CD4-positive, alpha-beta T cell treated with Interleukin-10 for 1 hour (primary cell): ENCODE results near the gene KRT32.
"Not testable (repeated sequence)": the region's sequence is repeated elsewhere in the genome, so short reads cannot be mapped to it uniquely, and the experiment has no call there.

ENCODE experiments used
- DNase-seq: peaks from one replicate; pipeline ENCODE4 v3.0.0-alpha.2; 2020

Gene KRT32

DNA sequence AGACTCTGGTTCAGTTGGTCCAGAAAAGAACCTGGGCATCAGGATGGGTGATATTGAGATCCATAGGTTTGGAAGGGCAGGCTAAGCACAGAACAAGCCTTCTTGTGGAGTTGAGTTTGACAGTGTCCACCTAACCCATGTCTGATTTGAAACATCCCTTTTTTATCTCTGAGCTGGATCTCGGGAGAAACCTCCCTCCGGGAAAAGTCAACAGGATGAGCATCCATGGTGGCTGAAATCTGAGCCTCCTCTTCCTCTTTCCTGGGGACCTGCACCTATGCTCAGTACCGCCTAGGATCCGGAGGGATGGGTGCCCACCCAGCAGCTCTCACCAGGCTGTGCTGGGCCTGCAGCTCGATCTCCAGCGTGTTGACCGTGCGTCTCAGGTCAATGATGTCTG, 3.4 kb downstream of the KRT32 start:
- DNase-seq, result no peak

DNA sequence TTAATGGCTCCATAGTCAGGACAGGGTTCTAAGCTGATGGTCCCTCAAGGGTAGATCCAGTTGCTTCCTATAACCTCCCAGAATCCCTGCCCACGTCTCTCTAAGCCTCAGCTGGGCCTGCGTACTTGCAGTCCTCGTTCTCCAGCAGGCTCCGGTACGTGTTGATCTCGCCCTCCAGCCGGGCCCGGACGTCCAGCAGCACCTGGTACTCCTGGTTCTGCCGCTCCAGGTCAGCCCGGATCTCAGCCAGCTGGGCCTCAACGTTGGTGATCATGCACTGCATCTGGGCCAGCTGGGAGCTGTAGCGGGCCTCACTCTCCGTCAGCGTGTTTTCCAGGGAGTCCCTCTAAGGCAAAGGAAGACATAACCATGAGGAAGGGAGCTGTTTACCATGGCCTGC, 4.5 kb downstream of the KRT32 start:
- no peak for DNase-seq

DNA sequence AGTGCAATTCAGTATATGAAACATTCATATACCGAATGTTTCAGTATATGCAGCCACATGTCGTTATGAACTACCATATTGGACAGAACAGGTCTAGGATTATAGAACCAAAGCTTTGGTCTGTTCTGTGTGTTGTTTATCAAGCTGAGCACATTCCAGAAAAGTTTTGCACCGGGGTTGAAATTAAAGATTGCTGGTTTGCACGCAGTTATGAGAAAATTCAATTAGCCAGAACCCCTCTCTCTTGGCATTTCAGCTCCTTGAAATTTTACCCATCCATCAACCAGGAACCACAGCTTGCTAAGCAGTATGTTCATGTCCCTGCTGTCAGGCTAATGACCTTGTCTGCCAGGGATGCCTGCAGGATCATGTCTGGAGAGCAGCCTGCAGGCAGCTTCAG, 9.5 kb downstream of the KRT32 start:
- no peak for DNase-seq

DNA sequence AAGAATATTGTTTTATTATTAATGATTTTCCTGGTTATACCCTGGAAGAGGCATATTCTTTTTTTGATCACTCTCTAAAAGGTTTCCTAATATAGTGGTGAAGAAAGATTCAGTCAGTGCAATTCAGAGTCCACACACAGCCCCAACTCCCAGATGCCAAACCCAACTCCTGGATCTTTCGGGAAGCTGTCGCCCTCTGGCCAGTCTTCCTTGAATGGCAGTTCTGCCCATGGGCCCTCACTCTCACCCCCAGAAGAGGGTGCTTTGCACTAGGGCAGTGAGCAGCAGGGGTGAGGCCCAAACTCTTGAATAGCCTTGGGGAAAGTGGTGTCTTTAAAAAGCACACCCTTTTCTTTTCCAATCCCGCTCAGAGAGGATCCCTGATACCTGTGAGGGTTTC, 11.0 kb downstream of the KRT32 start:
- no peak for DNase-seq

DNA sequence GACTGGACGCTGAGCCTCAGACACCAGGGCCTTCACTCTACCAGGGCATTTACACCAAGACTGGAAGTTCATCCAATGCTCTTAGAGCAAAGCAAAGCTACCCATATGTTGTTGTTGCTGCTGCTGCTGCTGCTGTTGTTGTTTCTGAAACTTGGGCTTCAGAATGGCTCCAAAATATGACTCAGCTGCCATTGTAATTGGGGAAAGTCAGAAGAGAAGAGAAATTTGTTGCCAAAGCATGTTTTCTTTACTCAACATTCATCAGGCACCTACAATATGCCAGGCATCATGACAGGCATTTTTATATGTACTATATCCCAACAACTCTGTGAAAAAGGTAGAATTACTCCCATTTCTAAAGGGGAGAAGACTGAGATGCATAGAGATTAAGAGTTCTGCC, 11.9 kb downstream of the KRT32 start:
- no peak for DNase-seq

DNA sequence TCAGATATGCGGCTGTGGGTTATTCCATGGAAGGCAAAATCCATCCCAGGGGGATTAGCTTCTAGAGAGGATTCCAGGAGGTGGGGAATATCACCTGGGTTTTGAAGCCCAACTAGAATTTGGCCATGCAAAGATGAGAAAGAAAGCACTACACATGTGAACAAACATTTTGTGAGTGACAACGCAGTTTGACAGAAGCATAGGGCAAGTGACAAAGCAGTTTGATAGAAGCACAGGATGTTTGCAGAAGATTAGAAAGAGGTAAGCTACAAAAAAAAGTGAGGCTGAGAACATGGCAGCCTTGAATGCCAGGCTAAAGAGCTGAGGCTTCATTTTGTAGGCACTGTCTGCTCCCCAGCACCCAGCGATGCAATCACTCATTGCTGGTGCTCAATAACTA, 14.1 kb downstream of the KRT32 start:
- DNase-seq, result no peak

DNA sequence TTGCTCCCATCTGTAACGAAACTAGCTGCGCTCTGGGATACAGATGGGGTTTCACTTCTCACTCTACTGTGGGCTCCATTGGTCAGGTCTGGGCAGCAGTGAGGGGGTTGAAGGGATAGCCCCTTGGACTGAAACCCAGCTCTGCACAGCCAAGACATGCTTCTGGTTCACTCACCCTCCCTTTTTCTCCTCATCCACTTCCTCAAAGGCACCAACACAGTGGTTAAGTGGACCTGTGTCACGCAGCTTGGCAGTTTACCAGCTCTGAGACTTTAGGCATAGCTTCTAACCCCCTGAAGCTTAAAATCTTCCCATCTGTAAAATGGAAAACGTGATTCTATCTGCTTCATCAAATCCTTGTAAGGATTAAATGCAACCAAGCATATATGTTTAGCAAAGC, 14.9 kb downstream of the KRT32 start:
- DNase-seq, result no peak

DNA sequence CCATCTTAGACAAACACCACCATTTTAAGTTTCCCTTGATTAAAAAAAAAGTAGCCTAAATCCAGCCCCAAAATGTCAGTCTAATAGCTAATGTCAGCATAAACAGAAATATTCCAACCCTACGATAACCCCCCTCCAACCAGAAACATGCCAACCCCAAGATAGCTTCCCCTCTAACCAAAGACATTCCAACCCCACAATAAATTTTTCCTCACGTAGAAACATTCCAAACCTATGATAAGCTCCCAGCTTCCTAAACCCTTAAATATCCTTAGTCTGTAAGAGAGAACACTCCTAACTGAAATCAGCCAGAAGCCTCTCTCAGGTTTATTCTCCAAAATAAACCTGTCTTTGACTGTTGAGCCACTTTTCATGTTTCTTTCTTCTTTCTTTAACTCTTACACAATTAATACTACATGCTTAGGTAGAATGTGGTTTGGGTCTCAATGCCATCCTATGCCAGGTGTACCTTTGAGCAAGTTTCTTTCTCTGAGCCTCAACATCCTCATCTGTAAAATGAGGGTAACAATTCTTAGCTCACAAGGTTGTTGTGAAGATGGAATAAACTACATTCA, 15.9 kb downstream of the KRT32 start:
- DNase-seq, result no peak

DNA sequence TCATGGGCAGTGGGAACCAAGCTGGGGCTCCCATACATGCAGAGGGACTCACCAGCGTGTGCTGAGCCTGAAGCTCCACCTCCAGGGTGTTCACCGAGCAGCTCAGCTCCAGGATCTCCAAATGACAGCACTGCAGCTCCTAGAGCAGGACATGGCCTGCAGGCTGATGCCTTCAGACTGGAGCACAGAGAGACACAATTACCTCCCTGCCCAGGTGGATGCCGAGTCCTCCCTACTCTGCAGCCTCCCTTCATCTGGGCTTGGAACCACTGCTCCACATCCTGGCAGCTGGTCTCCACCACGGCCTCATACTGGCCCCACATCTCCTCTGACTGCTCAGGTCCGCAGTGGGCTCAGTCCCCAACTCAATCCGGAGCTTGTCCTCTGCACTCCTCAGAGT, 18.2 kb downstream of the KRT32 start:
- no peak for DNase-seq

DNA sequence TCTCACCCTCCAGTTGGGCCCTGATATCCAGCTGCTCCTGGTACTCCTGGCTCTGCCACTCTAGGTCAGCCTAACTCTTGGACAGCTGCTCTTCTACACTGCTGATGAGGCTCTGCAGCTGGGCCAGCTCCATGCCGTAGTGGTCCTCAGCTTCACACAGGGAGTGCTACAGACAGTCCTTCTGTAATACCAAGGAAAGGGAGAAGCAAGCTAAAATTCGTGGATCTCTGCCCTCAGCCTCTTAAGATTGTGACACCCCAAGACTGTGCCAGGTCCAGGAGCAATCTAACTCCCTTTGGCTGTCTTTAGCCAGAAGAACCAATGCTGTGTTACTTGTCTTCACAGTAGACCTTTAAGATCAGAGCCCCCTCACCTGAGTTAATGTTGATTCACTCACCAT, 18.7 kb downstream of the KRT32 start:
- no peak for DNase-seq

DNA sequence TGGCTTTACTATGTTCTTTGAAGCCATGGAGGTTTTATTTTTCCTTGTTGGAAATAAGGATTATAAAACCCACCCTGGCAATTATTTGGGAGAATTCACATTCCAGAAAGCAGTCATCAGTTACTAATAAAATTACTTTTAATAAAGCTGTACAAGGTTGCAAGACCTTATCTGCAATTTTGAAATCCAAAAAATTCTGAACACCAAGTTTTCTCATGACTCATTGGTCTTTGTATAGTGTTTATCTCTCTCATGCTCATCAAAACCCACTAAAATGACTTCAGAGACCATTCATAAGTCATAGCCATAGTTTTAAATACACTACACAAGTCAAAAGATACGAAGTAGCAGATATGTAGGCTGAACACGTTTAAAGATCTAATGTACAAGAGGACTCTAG, 20.4 kb downstream of the KRT32 start:
- no peak for DNase-seq

DNA sequence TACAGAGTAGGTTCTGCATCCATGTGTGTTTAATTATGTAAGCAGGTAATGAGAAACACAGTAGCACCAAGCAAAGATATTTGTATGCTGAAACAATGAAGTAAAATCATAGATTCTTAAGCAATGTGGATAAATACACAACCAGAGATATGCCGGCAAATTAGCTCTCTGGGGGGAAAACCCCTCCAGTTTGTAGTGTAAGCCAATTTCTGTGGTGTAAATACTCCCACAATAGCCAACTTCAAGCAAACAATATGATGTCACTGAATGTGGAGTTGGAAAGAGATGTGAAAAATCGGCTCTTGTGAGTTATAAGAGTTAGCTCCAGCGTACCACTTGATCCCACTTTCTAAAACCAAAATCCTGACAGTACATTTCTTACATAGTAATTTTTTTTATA, 22.5 kb downstream of the KRT32 start:
- DNase-seq, result no peak

DNA sequence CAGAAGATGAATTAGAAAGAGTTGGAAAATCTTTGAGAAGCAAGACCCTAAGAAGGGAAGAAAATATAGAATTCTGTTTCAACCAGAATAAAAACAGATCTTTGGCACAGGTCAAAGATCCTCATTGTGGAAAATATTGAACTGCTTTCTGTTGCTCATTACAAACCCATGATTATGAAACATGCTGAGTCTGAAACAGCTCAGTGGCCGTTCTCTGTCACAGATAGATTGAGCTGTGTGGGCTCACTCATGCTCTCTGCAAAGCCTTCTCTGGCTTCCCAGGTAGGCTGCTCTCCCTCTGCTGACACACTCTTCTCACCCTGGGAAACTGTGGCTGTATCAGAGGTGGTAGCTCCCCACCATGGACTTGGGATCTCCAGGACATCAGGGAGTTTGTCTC, 23.0 kb downstream of the KRT32 start:
- DNase-seq, result no peak

DNA sequence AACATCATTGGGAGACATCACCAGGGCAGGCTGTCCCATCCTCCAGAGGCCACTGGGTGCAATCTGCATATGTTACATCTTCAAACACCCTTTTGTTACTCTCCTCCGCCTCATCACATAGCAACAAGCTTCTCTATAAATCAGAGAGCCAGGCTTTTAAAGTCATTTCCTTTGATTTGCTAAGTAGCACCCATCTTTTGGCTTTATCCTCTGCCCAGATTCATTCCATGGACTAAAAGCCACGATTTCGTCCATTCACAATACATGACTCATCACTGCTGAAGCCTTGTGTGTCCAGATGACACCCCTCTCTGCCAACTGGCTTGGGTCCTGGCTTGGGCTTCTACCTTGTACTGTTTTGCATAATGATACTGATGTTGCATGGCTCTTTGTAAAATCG, 24.4 kb downstream of the KRT32 start:
- DNase-seq, result no peak

DNA sequence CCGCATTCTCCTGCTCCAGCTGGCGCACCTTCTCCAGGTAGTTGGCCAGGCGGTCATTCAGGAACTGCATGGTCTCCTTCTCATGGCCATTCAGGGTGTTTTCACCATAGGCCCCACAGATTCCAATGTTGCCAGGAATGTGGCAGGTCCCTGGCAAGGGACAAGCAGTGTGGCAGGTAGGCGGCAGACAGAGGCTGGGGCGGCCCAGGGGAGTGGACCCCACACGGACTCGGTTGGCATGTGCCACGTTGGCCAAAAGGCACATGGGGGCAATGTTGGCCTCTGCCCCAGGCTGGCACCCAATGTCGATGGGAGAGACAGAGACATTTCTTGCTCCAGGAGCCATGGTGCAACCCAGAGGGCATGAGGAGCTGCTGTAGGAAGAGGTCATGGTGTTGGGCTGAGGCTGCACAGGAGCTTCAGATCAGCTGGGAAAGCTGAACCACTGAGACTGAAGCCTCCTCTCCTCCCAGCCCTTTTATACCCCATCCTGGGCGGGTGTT, 26.6 kb downstream of the KRT32 start, which contains the start of gene KRT38:
Gene KRT38, minus strand, starts transcription at position 453 of the 503 bp plus-strand sequence. Its CDS starts 62 bp downstream, at position 391.
- DNase-seq, result no peak

DNA sequence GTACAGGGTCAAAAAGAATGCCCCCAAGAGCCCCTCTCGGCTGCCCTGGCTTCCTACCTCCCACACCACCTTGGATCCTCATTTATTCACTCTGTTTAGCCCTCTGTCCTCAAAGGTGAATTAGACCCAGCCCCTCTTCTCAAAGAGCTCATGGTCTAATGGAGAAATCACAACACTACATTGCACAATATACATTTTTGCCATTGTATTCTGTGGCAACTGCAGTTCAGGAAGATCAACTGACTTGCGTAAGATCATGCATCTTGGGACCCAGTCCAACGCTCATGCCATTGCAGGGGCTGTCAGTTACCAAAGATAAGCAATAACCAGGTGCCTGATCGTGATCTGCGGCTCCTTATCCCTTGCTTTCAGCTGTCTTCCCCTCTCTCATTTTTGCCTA, 27.8 kb downstream of the KRT32 start:
- no peak for DNase-seq

DNA sequence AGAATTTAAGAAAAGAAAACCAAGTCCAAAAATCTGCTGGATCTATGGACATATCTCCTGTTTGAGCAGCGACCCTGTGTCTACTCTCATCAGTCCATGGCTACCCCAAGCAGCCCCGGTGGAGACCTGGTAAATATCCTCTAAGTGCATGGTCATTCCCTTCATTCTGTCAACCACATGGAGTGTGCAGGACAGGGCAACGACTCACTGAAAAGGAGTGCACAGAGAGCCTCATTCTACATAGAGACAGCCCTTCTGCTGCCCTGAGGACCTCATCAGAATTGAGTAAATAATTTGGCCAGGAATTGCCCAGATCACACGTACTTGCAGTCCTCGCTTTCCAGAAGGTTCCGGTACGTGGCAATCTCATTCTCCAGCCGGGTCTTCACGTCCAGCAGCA, 29.4 kb downstream of the KRT32 start:
- no peak for DNase-seq

DNA sequence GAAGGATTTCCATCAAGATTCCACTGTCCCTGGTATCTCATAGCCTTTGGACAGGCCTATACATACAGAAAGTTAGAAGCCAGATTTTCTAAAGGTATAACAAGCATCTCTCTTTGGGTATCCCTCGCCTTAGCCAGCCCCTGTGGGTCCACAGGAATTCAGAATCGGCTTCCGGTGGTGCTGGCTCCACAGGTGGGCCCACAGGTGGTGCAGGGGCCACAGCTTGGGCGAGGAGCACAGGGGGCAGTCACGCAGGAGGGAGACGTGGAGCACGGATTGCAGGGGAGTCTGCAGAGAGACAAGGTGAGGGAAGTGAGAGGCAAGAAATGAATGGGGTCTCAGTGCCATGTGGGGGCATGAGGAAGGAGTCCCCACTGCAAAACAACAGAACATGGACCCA, 29.9 kb downstream of the KRT32 start:
- DNase-seq, result no peak

DNA sequence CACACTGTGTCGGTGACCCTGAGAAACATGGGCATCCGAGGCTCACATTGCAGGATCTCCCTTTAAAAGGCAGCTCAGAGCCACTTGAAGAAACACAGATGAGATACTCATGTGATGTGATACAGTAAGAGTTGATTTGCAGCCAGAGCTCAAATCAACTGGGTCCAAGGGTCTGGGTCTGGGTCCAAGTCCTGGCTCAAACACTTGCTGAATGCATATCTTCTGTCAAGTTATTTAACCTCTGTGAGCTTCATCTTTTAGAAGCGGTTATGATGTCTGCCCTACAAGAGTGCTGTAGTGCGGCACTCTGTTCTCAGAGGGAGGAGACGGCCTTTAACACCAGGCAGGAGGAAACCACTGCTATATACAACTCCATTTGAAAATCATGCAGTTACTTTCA, 32.8 kb downstream of the KRT32 start:
- DNase-seq, result no peak

DNA sequence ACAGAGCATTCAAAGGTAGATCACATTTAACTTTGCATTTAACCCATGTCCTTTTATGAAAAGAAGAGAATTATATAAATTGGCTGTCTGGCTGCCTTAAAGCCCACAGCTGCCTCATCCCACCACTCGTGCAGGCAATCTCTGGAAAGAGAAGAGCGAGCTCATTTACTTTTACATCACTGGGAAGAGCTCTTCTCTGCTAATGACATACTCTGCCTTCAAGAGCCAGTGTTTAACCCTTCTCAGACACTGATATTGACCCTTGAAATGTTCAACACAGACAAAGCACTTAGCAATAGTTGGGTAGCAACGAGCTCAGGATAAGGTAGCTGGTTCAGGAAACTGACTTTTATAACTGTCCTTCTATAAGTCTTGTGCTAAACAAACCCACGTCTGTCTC, 33.2 kb downstream of the KRT32 start:
- no peak for DNase-seq

DNA sequence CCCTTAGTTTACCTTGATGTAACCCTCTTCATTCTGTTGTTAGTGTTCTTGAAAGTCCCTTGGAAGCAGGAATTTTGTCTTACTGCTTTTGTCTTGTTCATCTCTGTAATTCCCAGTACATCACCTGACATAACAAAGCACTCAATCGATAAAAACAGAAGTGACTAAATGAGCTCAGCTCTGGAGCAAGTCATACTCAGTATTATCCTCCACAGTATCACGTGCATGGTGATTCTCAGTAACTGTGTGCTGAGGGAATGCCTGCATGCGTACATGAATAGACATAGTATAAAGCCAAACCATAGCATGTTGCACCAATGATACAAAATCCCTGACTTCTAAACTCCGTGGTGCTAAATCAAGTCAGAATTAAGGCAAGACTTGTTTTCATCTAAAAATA, 33.6 kb downstream of the KRT32 start:
- DNase-seq, result no peak

DNA sequence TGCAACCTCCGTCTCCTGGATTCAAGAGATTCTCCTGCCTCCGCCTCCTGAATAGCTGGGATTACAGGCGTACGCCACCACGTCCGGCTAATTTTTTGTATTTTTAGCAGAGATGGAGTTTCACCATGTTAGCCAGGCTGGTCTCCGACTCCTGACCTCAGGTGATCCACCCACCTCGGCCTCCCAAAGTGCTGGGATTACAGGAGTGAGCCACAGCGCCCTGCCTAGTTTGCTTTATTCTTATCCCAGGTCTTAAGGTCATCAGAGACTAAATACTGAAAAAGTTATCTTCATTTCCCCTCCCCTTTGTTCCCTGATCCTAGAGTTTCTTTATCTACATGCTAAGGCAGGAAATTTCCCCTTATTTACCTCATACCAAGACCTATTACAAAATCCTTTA, 36.8 kb downstream of the KRT32 start:
- DNase-seq, result not testable (repeated sequence)

DNA sequence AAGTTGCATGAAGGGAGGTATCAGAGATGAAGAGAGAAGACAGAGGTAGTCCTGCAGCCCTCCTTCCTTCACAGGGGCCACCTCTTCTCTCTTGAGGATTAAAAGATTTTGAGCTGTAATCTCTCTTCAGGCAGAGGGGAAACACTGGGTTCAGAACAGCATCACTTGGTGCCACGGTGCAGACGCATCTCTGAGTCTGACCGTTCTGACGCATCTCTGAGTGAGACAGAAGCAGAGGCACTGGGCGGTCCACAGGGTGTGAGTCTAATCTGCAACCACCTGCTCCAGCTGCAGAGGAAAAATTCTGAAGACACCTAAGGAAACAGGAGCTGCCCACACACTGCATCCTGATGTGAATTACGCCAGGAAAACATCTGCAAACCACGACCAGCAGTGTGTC, 37.5 kb downstream of the KRT32 start:
- DNase-seq, result no peak

DNA sequence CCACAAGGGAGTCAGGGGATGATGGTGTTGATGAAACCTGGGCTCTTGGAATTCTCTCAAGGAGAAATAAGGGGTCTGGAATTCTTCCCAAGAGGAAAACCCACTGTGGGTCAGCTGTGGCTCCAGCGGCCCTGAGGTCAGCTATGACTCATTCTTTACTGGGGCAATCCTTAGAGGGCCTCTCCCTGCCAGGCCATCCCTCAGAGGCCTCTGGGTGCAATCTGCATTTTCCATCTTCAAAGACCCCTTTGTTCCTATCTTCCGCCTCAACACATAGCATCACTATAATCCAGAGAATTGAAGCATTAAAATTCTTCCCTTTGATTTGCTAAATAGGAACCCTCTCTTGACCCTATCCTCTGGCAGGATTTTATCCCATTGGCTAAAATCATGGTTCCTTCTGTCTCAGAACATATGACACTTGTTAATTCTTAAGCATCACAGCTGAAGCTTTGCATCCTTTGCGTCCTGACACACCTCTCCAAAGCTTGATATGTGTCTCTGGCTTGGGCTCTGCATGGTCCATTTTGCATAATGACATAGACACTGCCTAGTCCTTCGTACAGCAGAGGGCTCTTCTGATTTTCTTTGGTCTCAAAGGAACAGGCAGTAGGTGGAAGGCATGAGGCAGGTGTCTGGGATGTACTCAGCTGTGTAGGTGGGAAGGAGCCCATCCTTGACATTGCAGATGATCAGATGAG, 38.4 kb downstream of the KRT32 start:
- no peak for DNase-seq

DNA sequence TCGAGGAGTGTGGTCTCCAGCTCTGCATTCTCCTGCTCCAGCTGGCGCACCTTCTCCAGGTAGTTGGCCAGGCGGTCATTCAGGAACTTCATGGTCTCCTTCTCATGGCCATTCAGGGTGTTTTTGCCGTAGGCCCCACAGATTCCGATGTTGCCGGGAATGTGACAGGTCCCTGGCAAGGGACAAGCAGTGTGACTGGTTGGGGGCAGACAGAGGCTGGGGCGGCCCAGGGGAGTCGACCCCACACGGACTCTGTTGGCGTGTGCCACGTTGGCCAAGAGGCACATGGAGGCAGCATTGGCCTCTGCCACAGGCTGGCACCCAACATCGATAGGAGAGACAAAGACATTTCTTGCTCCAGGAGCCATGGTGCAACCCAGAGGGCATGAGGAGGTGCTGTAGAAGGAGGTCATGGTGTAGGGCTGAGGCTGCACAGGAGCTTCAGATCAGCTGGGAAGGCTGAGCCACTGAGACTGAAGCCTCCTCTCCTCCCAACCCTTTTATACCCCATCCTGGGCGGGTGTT, 43.0 kb downstream of the KRT32 start, which contains the start of gene KRT37:
Gene KRT37, minus strand, starts transcription at position 475 of the 525 bp plus-strand sequence. Its CDS starts 62 bp downstream, at position 413.
- no peak for DNase-seq
